Dedifferentiated amniotic fluid mesenchymal stem cell (primary cell): ENCODE data around the gene PKDREJ.
"Not testable (repeated sequence)": the region's sequence is repeated elsewhere in the genome, so short reads cannot be mapped to it uniquely, and the experiment has no call there.

Experiments used
- DNase-seq: peaks from one replicate; pipeline ENCODE4 v3.0.0-alpha.2; 2016; ENCODE audit errors: extremely low spot score

The PKDREJ gene, protein sequence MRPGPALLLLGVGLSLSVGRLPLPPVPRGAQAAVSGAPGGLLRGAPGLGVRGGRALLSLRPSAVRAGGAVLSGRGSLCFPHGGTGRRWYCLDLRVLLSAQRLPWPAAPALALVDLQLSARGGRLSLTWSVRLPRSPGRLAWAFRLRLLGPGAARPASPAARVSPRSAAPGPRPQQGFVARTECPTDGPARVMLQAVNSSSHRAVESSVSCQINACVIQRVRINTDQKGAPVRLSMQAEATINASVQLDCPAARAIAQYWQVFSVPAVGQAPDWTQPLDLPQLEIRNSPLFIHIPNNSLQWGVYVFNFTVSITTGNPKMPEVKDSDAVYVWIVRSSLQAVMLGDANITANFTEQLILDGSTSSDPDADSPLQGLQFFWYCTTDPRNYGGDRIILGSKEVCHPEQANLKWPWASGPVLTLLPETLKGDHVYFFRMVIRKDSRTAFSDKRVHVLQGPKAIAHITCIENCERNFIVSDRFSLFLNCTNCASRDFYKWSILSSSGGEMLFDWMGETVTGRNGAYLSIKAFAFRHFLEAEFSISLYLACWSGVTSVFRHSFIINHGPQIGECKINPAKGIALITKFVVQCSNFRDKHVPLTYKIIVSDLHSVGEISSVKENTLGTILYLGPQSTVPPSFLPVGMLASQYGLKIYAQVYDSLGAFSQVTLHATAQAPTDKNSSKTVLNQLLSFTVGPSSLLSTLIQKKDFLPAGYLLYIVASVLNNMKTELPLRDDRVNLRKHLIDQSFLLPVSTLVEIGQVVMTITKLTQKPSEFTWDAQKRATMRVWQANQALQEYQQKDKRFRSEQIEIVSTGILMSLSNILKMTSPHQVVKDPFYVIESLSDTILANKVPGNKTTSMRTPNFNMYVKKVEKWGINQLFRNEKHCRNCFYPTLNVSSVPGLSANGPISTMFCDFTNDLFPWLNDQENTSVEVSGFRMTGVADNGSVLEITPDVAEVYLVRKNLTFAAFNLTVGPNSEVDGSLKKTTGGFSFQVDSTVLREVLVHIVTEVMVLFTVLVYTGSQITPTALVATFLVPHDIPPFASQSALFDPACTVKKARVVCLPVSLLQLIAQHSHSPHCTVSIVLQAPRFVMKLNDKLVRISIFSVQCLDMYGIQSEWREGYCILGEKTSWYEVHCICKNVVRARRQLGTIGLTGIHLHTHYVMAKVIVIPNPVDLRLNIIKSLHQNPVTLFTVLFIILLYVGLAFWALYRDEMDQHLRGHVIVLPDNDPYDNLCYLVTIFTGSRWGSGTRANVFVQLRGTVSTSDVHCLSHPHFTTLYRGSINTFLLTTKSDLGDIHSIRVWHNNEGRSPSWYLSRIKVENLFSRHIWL (N-terminal part only)

DNA sequence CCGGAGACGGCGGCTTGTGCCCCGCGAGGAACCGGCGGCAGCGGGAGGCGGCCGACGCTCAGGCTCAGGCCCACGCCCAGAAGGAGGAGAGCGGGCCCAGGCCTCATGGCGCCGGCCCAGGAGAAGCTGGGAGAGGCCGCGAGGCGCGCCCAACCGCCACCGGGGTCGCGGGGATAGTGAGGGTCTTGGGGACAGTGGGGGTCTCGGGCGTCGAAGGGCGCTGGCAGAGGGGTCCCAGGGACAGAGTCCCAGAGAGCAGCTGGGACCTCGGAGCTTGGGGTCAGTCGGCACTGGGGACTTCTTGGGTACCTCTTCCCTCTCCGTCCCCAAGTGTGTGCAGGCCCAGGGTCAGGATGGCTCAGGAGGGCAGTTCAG, at the start of gene PKDREJ:
Gene PKDREJ, minus strand, starts transcription at position 128 of the 375 bp plus-strand sequence. Its CDS starts 21 bp downstream, at position 107.
- DNase-seq = no peak

DNA sequence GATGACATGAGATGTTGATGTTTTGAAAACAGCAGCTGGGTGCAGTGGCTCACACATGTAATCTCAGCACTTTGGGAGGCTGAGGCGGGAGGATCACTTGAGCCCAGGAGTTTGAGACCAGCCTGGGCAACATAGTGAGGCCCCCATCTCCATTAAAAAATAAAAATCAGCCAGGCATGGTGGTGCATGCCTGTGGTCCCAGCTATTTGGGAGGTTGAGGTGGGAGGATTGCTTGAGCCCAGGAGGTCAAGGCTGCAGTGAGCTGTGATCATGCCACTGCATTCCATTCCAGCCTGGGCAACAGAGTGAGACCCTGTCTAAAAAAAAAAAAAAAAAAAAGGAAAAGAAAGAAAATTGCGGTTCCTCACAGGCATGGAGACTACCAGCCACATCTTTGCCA, 49.7 kb upstream of the PKDREJ start:
- DNase-seq = not testable (repeated sequence)

DNA sequence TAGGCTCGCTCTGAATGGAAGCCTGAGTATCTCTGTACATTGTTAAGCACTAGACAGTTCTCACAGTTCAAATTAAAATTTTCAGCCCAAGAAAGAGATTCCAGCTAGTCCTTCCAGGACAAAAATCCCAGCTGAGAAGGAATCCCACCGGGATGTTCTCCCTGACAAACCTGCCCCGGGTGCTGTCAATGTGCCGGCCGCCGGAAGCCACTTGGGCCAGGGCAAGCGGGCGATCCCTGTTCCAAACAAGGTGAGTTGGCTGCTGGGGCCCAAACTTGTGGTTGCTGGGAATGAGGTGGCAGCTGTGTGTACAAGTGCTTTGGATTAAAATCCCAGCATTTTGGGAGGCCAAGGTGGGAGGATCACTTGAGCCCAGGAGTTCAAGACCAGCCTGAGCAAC, 48.9 kb upstream of the PKDREJ start:
- no peak for DNase-seq

DNA sequence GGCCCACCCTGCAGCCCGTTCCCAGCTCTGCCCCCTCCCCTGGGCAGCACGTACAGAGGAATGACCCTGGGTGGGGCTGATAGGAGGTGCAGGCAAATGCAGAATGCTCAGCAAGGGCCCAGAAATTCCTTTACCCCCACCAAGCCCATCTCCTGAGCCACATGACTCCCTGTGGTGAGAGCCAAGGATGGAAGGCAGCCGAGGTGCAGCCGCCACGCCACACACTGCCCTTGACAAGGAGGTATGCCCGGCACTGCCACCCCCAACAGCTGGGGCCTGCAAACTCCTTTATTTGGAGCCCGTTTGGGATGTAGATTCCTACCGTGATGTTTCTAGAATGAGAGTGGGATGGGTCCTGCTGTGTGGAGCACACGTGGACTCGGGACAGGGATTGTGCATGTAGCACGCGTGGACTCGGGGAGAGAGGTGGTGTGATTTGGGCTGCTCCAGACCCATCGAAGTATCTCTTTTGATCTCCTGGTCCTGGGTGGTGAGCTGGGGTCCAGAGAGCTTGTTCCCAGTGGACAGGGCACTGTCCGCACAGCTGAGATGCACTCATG, 46.5 kb upstream of the PKDREJ start:
- DNase-seq = no peak

DNA sequence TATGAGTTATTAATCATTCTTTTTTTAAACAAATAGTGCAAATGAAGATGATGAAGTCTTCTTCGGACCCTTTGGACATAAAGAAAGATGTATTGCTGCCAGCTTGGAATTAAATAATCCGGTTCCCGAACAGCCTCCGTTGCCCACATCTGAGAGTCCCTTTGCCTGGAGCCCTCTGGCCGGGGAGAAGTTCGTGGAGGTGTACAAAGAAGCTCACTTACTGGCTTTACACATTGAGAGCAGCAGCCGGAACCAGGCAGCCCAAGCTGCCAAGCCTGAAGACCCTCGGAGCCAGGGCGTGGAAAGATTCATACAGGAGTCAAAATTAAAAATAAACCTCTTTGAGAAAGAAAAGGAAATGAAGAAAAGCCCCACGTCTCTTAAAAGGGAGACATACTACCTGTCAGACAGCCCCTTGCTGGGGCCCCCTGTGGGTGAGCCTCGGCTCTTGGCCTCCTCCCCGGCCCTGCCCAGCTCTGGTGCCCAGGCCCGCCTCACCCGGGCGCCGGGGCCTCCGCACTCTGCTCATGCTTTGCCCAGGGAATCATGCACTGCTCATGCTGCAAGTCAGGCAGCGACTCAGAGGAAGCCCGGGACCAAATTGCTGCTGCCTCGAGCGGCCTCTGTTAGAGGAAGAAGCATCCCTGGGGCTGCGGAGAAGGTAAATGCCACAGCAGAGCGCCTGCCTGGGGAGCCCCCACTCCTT, 45.3 kb upstream of the PKDREJ start:
- DNase-seq = no peak

DNA sequence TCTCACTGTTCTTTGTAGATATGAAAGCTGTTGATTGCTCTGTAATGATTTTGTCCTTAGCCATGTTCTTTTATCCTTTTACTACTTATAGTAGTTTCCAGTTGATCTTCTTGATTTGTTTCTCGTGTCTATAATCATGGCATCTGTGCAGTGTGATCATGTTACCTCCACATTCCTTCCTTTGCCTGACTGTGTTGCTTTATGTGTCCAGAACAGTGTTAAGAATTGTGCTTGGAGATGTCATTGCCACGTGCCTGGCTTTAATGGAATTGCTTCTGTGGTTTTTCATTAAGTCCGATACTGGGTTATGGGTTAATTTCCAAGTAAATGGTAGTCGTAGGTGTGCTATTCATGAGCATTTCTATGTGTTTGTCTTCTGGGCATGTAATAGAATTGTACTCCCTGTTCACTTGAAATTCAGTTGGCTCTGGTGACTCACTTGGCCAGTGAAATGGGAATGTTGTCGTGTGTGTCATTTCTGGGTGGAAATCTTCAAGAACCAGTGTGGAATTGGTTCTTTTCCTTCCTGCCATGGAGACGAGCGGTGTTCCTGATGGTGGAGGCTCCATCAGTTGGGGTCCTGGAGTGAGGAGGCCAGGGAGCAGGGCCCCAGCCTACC, 40.3 kb upstream of the PKDREJ start:
- DNase-seq = no peak

DNA sequence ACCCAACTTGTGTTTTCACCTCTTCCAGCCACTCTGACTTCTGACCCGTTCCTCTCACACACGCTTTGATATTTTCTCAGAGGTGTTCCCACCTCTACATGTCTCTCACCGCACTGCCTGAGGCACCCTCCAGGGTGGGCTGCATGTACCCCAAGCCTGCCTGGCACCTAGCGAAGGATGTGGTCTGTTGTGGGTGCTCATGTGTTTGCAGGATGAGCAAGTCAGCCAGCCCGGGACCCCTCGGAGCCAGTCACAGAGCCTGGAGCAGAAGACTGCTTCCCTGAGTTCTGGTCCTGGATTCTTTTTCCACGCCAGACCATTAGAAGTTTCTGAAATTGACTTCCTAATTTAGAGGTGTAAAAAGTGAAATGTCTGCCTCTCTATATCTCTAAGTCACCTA, 37.3 kb upstream of the PKDREJ start:
- DNase-seq = no peak

DNA sequence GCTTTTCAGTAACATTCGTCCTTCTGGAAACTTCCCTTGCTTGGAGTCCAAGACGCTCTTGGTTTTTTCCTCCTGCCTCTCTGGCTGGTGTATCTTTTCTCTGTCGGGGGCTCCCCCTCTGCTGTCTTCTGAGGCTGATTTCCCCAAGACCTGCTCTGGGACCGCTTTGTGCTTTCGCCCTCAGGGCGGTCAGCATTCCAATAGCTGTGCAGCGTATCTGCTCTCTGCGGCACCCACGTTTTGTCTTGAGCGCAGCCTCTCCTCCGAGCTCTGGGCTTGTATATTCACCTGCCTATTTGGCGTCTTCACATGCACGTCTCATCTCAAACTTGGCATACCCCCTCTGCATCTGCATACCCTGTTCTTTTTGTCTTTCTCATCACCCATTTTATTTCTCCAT, 36.0 kb upstream of the PKDREJ start:
- no peak for DNase-seq

DNA sequence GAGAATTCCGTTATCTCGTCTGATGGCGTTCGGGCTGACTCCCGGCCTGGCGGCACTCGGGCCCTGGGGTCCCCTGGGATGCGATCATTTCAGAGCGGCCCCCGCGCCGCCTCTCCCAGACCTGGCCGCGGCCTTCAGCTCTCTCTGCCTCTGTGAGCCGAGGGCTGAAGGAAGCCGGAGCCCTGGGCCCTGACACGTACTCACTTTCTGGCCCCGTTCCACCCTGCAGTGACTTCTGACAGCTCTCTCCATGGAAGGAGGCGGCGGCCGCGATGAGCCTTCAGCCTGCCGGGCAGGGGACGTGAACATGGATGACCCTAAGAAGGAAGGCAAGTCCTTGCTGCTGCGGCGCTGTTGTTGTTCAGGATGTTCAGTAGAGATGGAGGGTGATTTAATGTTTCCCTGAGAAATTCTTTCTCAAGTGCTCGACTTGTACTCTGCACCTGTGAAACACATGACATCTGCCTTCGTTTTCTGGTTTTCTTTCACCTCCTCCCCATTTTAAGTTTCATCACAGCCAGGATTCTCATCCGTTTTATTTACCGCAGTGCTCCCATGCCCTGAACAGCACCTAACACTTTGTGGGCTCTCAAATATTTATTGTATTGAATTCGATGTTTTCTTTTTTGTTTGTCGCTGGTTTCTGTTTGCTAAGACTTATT, 34.1 kb upstream of the PKDREJ start:
- no peak for DNase-seq

DNA sequence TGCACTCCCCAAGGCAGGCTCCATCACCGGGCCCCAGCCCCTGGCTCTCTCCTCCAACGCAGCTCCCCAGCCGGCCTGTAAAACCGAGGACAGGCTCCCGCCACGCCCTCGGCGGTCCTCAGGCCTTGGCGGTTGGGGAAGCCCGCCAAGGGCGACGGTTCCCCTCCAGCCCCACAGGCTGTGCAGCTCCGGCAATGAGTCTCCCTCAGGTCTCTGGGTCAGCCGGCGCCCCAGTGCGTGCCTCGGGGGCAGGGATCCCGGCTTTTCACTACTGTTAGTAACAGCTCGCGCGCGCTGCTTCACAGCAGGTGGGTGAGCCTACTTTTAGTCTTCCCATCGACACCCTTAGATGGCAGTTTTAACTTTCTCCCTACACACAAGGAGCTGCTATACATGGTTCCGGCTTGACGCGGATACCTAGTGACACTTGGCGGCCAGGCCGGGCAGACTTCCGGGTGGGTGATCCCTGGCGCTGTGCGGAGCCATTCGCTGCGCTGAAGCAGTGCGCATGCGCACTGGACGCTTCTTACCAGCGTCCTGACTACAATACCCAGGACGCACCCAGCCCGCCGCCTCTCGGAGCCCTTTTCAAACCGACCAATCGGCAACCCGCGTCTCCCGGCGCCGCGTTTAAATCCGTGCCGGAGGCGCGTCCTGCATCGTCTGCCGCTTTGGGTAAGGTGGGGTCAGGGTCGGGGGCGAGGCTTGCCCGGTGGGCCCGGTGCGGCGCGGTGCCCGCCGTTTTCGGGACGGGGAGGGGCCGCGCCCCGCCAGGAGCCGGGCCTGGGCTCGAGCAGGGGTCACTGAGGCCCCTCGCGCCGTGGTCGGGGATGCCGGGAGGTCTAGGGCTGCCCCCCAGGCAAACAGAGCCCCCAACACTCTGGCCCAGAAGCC, 33.4 kb upstream of the PKDREJ start, which contains the start of gene GTSE1:
Gene GTSE1, plus strand, starts transcription at position 614 of the 894 bp plus-strand sequence. CDS start 531 bp downstream, outside the sequence.
- DNase-seq = peak; percentile 94

DNA sequence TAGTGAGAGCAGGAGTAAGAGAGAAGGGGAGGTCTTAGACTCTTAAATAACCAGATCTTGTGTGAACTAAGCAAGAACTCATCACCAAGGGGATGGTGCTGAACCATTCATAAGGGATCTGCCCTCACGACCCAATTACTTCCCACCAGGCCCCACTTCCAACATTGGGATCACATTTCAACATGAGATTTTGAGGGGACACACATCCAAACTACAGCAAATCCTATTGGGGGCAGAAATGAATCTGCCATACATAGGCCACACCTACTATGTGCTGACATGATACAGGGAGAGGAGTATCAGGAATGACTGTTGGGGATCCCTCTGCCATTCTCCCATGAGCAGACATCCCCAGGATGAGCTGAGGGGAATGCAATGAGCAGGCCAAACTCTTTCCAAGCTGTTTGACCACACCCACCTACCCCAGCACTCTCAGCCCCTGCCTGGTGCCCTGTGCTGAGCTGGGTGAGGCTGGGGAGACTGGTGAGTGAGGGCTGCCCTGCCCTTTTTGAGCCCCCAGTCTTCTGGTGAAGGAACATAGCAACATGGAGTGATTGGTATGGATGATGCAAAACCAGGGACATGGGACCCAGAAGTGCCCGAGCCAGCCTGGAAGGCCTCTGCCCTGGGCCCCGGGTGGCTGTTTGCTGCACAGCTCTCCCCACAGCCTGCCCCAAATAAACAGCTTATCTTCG, 32.3 kb upstream of the PKDREJ start:
- DNase-seq = no peak

DNA sequence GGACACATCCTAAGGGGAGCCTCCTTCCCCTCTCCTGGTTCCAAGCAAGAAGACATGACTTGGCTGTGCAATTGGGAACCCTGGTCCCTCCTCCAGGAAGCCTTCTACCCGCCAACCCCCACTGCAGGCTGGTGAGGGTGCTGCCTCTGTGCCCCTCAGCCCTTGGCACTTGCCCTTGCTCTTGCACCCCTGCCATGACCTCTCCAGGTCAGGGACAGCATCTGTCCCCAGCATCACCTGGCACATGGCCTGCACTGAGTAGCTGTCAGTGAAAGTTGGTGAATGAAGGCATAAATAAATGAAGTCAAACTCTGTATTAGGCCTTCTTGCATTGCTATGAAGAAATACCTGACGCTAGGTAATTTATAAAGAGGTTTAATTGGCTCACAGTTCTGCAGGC, 31.6 kb upstream of the PKDREJ start:
- DNase-seq = no peak

DNA sequence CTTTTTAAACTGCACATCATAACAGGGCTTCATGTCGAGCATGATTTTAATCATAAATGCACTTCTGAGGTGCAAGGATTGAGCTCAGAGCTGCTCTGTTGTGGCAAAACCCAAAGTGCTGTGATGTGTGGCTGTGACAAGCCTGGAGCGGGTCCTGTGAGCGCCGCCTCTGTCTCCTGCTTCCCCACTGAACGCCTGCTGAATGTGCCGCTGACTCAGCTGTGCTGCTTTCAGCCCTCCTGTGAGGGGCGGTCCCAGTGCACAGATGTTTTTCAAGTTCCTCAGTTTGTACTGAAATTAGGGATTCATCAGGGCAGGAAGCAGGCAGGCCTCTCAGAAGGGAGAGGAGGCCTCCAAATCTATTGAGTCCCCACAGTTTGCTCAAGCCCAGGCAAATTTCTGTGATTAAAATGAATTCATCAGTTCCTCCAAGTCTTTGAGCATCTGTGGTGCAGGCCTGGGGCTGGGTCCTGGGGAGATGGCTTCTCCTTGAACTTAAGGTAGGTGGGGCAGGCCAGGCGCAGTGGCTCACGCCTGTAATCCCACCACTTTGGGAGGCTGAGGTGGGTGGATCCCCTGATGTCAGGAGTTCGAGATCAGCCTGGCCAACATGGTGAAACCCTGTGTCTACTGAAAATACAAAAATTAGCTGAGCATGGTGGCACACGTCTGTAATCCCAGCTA, 30.6 kb upstream of the PKDREJ start:
- peak; percentile 41 for DNase-seq

DNA sequence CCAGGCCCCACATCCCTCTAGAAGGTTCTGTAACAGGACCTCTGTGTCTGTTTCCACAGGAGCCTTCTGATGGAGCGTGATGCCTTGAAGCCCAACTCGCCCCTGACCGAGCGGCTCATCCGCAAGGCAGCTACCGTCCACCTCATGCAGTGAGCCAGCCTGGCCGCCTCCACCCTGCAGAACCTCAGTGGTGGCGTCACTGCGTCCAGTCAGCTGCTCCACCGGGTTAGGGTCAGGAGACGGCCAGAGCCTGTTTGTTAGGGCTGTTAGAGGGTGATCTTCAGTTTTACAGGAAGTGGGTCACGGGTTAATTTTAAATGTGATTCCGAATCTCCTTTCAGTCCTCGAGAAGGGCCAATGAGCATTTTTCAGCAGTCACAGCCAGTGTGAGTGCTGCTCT, 29.6 kb upstream of the PKDREJ start:
- no peak for DNase-seq

DNA sequence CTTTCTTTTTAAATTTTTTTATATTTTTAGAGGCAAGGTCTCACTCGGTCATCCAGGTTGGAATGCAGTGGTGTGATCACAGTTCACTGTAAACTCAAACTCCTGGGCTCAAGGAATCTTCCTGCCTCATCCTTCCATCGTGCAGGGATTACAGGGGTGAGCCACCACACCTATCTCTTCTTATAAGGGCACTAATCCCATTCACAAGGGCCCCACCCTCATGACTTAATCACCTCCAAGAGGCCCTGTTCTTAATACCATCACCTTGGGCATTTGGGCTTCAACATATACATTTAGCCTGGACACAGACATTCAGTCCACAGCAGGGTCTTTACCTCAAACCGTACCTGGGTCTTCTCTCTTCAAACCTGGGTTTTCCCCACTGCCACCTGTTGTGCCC, 29.0 kb upstream of the PKDREJ start:
- DNase-seq = no peak

DNA sequence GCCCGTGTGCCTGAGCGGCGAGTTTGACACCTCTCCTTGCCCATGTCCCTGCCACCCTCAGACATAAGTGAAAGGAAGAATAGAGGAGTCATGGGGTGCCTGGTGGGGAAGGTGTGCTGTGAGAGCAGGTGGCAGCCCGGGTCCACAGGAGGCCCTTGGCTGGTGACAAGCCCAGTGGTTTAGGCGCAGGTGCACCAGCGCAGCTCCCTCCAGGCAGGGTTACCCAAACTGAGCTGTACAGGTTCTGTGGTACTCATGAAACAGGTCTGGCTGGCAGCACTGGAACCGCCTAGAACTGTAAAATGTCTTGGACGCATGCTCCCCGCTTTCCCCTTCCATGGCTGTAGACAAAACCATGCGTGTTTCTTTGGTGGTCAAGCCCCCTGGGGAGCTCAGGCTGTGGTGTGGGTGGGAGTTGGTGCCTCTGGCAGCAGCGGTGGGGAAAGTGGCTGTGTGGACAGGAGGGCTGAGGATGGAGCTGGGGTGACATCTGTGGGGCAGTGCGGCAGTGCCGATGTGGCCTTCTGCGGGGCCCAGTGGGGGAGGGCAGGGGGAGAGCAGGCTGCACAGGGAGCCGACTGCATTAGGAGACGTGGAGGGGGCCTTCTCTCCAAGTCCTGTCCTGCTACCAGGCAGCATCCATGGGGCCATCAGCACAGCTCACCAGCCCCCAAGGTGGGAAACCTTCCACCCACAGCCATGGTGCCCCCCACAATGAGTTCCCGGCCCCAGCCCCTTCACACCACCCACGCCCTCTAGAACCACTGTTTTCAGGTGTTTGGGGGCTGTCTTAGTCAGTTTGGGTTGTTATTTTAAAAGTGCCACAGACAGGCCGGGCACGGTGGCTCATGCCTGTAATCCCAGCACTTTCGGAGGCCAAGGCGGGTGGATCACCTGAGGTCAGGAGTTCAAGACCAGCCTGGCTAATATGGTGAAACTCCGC, 28.0 kb upstream of the PKDREJ start:
- no peak for DNase-seq
